Fibroblast of lung (primary cell): ENCODE data around the gene MRPL4. TPM values are rescaled to one million over a fixed set of nuclear protein-coding genes. Genes with fewer than 3 reads are reported as not detected.

Experiments used
- DNase-seq, 2 donors: peaks; one replicate each; pipeline versions ENCODE4 v3.0.0 to v3.0.0-alpha.2; 2010; ENCODE audit warnings: low read depth in 2 of 2
- H2AFZ ChIP-seq: 2 replicates; pipeline ENCODE4 v1.5.1; 2012; ENCODE audit warnings: low read length, control low read depth, inconsistent platforms
- H3K27ac ChIP-seq: 2 replicates; pipeline ENCODE4 v1.5.1; 2011; ENCODE audit warnings: low read length, control low read depth; ENCODE audit not compliant: insufficient read depth
- H3K27me3 ChIP-seq: 2 replicates; pipeline ENCODE4 v1.5.1; 2011; ENCODE audit warnings: mild to moderate bottlenecking, low read length; ENCODE audit not compliant: control insufficient read depth, insufficient read depth
- H3K36me3 ChIP-seq: 2 replicates; pipeline ENCODE4 v1.5.1; 2011; ENCODE audit warnings: low read length; ENCODE audit not compliant: control insufficient read depth, insufficient read depth
- H3K4me1 ChIP-seq: 2 replicates; pipeline ENCODE4 v1.5.1; 2011; ENCODE audit warnings: low read length; ENCODE audit not compliant: control insufficient read depth, insufficient read depth; ENCODE audit errors: extremely low read depth
- H3K4me2 ChIP-seq: 2 replicates; pipeline ENCODE4 v1.5.1; 2011; ENCODE audit warnings: low read length, control low read depth; ENCODE audit not compliant: insufficient read depth; ENCODE audit errors: extremely low read depth
- H3K4me3 ChIP-seq, 4 experiments: fragments of 200-600 bp in 1 of 4; sonication (generic) in 1 of 4; replicated peaks in 1 of 4; 2 replicates each; pipeline ENCODE4 v1.5.1; 2011 to 2016; ENCODE audit warnings: low read length in 4 of 4, low read depth in 3 of 4, mild to moderate bottlenecking in 3 of 4, control low read depth in 2 of 4, inconsistent platforms in 1 of 4, mixed read lengths in 1 of 4; ENCODE audit not compliant: insufficient read depth in 1 of 4; ENCODE audit errors: control extremely low read depth in 1 of 4
- H3K79me2 ChIP-seq: 2 replicates; pipeline ENCODE4 v1.5.1; 2012; ENCODE audit warnings: mild to moderate bottlenecking, low read length, inconsistent platforms; ENCODE audit not compliant: control insufficient read depth, insufficient read depth
- H3K9ac ChIP-seq: 2 replicates; pipeline ENCODE4 v1.5.1; 2011; ENCODE audit warnings: mild to moderate bottlenecking, low read length, control low read depth; ENCODE audit not compliant: insufficient read depth
- H3K9me3 ChIP-seq: 2 replicates; pipeline ENCODE4 v1.5.1; 2012; ENCODE audit warnings: low read depth, low read length; ENCODE audit not compliant: control insufficient read depth, insufficient read depth
- H4K20me1 ChIP-seq: 2 replicates; pipeline ENCODE4 v1.5.1; 2011; ENCODE audit warnings: low read length; ENCODE audit not compliant: control insufficient read depth, insufficient read depth; ENCODE audit errors: extremely low read depth
- EZH2 ChIP-seq: IDR thresholded peaks from 2 replicates; pipeline ENCODE4 v1.5.1; 2012; ENCODE audit warnings: low read length, control low read depth, mild to moderate bottlenecking; ENCODE audit errors: missing control alignments
- polyA plus RNA-seq, 2 donors: library from polyadenylated mRNA; depleted of rRNA in 1 of 2; stranded (reverse) in 1 of 2; unstranded in 1 of 2; fragments of >200 nt; gene quantifications; 2 replicates each; pipeline ENCODE4 v1.2.1, GENCODE V29; 2011 to 2012; ENCODE audit warnings: missing spikeins in 1 of 2
- total RNA-seq: library from RNA; depleted of rRNA; stranded (reverse); fragments of >200 nt; gene quantifications from 2 replicates; pipeline ENCODE4 v1.2.1, GENCODE V29; 2014
- TF ChIP-seq, protein P1 (sequence below), 2 donors: IDR thresholded peaks in 1 of 2; conservative IDR thresholded peaks in 1 of 2; 1 replicate in 1 of 2; 2 replicates in 1 of 2; pipeline ENCODE4 v1.5.1; 2011 to 2012; ENCODE audit warnings: low read length in 2 of 2, control low read depth in 1 of 2, inconsistent platforms in 1 of 2, low read depth in 1 of 2, mild to moderate bottlenecking in 1 of 2

MRPL4 gene
- total and polyA plus RNA-seq, 2 donors (not counting 1 experiment from before 2014, with no cell fraction given): 17.2 to 25.7 TPM

DNA sequence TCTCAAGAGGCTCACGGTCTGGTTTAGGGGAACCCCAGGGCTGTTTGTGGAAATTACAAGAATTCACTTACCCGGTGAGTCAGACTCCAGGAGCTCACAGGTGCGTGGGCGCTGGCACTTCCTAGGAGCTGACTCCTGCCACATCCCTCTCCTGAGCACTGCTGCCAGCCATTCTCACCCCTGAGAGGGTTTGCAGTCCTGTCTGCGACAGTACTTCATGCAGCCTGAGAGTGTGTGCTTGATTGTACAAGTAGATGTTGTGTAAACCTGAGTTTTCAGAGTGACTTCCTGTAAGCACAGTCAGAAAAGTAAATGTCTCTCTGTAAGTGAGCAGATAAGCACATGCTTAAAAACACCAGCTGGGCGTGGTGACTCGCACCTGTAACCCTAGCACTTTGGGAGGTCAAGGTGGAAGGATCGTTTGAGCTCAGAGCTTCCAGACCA lies 8.1 kb downstream of the MRPL4 start:
- no peak for TF ChIP-seq EZH2
- TF ChIP-seq, protein P1, sequence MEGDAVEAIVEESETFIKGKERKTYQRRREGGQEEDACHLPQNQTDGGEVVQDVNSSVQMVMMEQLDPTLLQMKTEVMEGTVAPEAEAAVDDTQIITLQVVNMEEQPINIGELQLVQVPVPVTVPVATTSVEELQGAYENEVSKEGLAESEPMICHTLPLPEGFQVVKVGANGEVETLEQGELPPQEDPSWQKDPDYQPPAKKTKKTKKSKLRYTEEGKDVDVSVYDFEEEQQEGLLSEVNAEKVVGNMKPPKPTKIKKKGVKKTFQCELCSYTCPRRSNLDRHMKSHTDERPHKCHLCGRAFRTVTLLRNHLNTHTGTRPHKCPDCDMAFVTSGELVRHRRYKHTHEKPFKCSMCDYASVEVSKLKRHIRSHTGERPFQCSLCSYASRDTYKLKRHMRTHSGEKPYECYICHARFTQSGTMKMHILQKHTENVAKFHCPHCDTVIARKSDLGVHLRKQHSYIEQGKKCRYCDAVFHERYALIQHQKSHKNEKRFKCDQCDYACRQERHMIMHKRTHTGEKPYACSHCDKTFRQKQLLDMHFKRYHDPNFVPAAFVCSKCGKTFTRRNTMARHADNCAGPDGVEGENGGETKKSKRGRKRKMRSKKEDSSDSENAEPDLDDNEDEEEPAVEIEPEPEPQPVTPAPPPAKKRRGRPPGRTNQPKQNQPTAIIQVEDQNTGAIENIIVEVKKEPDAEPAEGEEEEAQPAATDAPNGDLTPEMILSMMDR (conservative IDR thresholded peaks at IDR 0.05 in 1 of 2, IDR thresholded peaks at IDR 0.05 in 1 of 2; ENCODE audit: low read depth in 1 of 2, low read length in 2 of 2): no peak
- Histone ChIP-seq H3K36me3 (peaks cover 17% of the 10 kb centered on the region), H2AFZ (no peak overlapping the region), H3K27me3 (no peaks in the 10 kb centered on the region), H3K27ac (no peak overlapping the region), H3K4me2 (no peak overlapping the region), H4K20me1 (no peaks in the 10 kb centered on the region), H3K4me1 (no peaks in the 10 kb centered on the region), H3K9me3 (no peaks in the 10 kb centered on the region), H3K4me3 (no peak overlapping the region), H3K79me2 (no peaks in the 10 kb centered on the region), H3K9ac (no peak overlapping the region)
- DNase-seq: peak in 1 of 2 donors; percentile 62

DNA sequence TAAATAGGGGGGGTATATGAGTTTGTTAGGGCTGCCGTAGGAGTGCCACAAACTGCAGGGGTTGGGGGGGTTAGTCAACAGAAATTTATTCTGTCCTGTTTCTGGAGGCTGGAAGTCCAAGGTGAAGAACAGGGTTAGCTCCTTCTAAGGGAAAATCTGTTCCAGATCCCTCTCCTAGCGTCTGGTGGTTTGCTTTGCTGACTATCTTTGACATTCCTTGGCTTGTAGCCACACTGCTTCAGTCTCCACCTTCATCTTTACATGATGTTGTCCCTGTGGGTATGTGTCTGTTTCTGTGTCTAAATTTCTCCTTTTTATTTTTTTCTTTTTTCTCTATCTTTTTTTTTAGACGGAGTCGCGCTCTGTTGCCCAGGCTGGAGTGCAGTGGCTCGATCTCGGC lies 10.8 kb downstream of the MRPL4 start:
- Histone ChIP-seq H3K9ac (no peak overlapping the region), H3K4me3 (no peak overlapping the region), H3K36me3 (peaks cover 8% of the 10 kb centered on the region), H3K27me3 (no peaks in the 10 kb centered on the region), H3K79me2 (no peaks in the 10 kb centered on the region), H3K4me1 (no peaks in the 10 kb centered on the region), H3K4me2 (no peak overlapping the region), H3K27ac (no peak overlapping the region), H3K9me3 (no peaks in the 10 kb centered on the region), H4K20me1 (no peaks in the 10 kb centered on the region), H2AFZ (no peak overlapping the region)
- DNase-seq: peak in 1 of 2 donors; percentile 56
- TF ChIP-seq, protein P1 (conservative IDR thresholded peaks at IDR 0.05 in 1 of 2, IDR thresholded peaks at IDR 0.05 in 1 of 2; ENCODE audit: low read depth in 1 of 2, low read length in 2 of 2): no peak
- no peak for TF ChIP-seq EZH2

DNA sequence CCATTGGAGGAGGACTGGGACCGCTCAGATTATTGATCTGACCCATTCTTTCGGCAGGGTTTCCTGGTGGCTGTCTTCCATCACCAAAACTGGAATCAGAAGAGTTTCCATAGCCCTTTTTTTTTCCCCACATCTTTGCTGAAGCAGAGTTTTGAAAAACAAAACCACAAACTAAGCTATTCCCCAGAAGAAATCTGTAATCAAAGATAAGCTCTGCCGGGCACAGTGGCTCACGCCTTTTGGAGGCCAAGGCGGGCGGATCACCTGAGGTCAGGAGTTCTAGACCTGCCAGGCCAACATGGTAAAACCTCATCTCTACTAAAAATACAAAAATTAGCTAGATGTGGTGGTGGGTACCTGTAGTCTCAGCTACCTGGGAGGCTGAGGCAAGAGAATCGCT lies 14.7 kb downstream of the MRPL4 start:
- H3K4me3 ChIP-seq: no peak overlapping the region
- H3K9me3 ChIP-seq: no peaks in the 10 kb centered on the region
- H3K4me2 ChIP-seq: no peak overlapping the region
- DNase-seq: no peak
- H3K4me1 ChIP-seq: peaks cover 7% of the 10 kb centered on the region
- no peak overlapping the region for H3K27ac ChIP-seq
- peaks cover 13% of the 10 kb centered on the region for H3K27me3 ChIP-seq
- H4K20me1 ChIP-seq: no peaks in the 10 kb centered on the region
- no peak overlapping the region for H3K9ac ChIP-seq
- H3K36me3 ChIP-seq: no peaks in the 10 kb centered on the region
- no peaks in the 10 kb centered on the region for H3K79me2 ChIP-seq
- TF ChIP-seq EZH2: no peak
- no peak overlapping the region for H2AFZ ChIP-seq
